ENCODE results near the gene NKD1.

The NKD1 gene

GRCh38 chr16:50550035-50550434 is 1.8 kb downstream of the NKD1 start:
- Histone ChIP-seq H3K4me3 (ENCODE audit: low read depth, low read length) (no peak overlapping the region), H3K27me3 (replicated peaks) (peaks cover 54% of the 10 kb centered on the region), H3K36me3 (replicated peaks) (no peaks in the 10 kb centered on the region), H3K27ac (no peak overlapping the region)
- no peak for DNase-seq
- in situ Hi-C loops (cut with HindIII; ENCODE audit: low pct_ligation_motif_present, low sequenced_read_pairs) = no loop called here
- no peak for TF ChIP-seq CTCF (IDR thresholded peaks at IDR 0.05; ENCODE audit: low read depth, low read length, missing control alignments)

GRCh38 chr16:50550866-50551641 is 2.9 kb downstream of the NKD1 start:
- in situ Hi-C loops (cut with HindIII; ENCODE audit: low pct_ligation_motif_present, low sequenced_read_pairs) = no loop called here
- no peaks in the 10 kb centered on the region for H3K36me3 ChIP-seq (replicated peaks)
- no peak overlapping the region for H3K4me3 ChIP-seq (ENCODE audit: low read depth, low read length)
- DNase-seq = no peak
- no peak overlapping the region for H3K27ac ChIP-seq
- peaks cover 49% of the 10 kb centered on the region for H3K27me3 ChIP-seq (replicated peaks)
- no peak for TF ChIP-seq CTCF (IDR thresholded peaks at IDR 0.05; ENCODE audit: low read depth, low read length, missing control alignments)

GRCh38 chr16:50552476-50553101 is 4.4 kb downstream of the NKD1 start:
- no peak for DNase-seq
- TF ChIP-seq CTCF (IDR thresholded peaks at IDR 0.05; ENCODE audit: low read depth, low read length, missing control alignments) = no peak
- H3K4me3 ChIP-seq (ENCODE audit: low read depth, low read length) = no peak overlapping the region
- H3K27ac ChIP-seq = no peak overlapping the region
- in situ Hi-C loops (cut with HindIII; ENCODE audit: low pct_ligation_motif_present, low sequenced_read_pairs) = no loop called here
- H3K36me3 ChIP-seq (replicated peaks) = no peaks in the 10 kb centered on the region
- peaks cover 37% of the 10 kb centered on the region for H3K27me3 ChIP-seq (replicated peaks)

- in situ Hi-C loops (cut with HindIII; ENCODE audit: low pct_ligation_motif_present, low sequenced_read_pairs) = no loop called here
- DNase-seq = no peak
- Histone ChIP-seq H3K27ac (no peak overlapping the region), H3K4me3 (ENCODE audit: low read depth, low read length) (no peak overlapping the region), H3K36me3 (replicated peaks) (no peaks in the 10 kb centered on the region), H3K27me3 (replicated peaks) (peaks cover 37% of the 10 kb centered on the region)
- TF ChIP-seq CTCF (IDR thresholded peaks at IDR 0.05; ENCODE audit: low read depth, low read length, missing control alignments) = no peak
Observed at GRCh38 chr16:50553182-50553710, 5.0 kb downstream of the NKD1 start.

GRCh38 chr16:50553731-50554360 is 5.7 kb downstream of the NKD1 start:
- no peak for DNase-seq
- in situ Hi-C loops (cut with HindIII; ENCODE audit: low pct_ligation_motif_present, low sequenced_read_pairs) = no loop called here
- Histone ChIP-seq H3K27ac (no peak overlapping the region), H3K36me3 (replicated peaks) (no peaks in the 10 kb centered on the region), H3K4me3 (ENCODE audit: low read depth, low read length) (no peak overlapping the region), H3K27me3 (replicated peaks) (peaks cover 32% of the 10 kb centered on the region)
- no peak for TF ChIP-seq CTCF (IDR thresholded peaks at IDR 0.05; ENCODE audit: low read depth, low read length, missing control alignments)
